H7 (cell line): Measurements from ENCODE around the gene ELP4. TPM values are rescaled to one million over a fixed set of nuclear protein-coding genes. Genes with fewer than 3 reads are reported as not detected.

Experiments used
- DNase-seq: peaks from one replicate; pipeline ENCODE4 v3.0.0; 2012
- H3K27me3 ChIP-seq: 2 replicates; pipeline ENCODE4 v1.6.0; 2011; ENCODE audit warnings: mild to moderate bottlenecking, low read length; ENCODE audit not compliant: control insufficient read depth, insufficient read depth
- H3K36me3 ChIP-seq: replicated peaks from 2 replicates; pipeline ENCODE4 v1.5.1; 2011; ENCODE audit warnings: low read length; ENCODE audit not compliant: control insufficient read depth, insufficient read depth
- H3K4me3 ChIP-seq: 2 replicates; pipeline ENCODE4 v1.5.1; 2011; ENCODE audit warnings: low read depth, mild to moderate bottlenecking, control low read depth, low read length, moderate library complexity; ENCODE audit not compliant: insufficient read depth
- total RNA-seq: library from RNA; depleted of rRNA; stranded (reverse); fragments of >200 nt; shearing (Covaris generic); gene quantifications from 2 replicates; pipeline ENCODE4 v1.2.3, GENCODE V29; 2014

ELP4 gene
- total RNA-seq, 1 experiment from 2014 or later: 28.0 TPM

- H3K36me3 ChIP-seq: no peaks in the 10 kb centered on the region
Observed at GRCh38 chr11:31598454-31598853, 88.9 kb downstream of the ELP4 start.

GRCh38 chr11:31601635-31602282 is 92.2 kb downstream of the ELP4 start:
- no peaks in the 10 kb centered on the region for H3K27me3 ChIP-seq
- no peaks in the 10 kb centered on the region for H3K36me3 ChIP-seq
- peak; percentile 9 for DNase-seq
- no peak overlapping the region for H3K4me3 ChIP-seq

More at GRCh38 chr11:31598454-31598853, 88.9 kb downstream of the ELP4 start:
- no peak for DNase-seq
- no peaks in the 10 kb centered on the region for H3K27me3 ChIP-seq
- no peak overlapping the region for H3K4me3 ChIP-seq

GRCh38 chr11:31606893-31607292 is 97.3 kb downstream of the ELP4 start:
- Histone ChIP-seq H3K4me3 (no peak overlapping the region), H3K27me3 (no peaks in the 10 kb centered on the region), H3K36me3 (no peaks in the 10 kb centered on the region)
- no peak for DNase-seq

DNA sequence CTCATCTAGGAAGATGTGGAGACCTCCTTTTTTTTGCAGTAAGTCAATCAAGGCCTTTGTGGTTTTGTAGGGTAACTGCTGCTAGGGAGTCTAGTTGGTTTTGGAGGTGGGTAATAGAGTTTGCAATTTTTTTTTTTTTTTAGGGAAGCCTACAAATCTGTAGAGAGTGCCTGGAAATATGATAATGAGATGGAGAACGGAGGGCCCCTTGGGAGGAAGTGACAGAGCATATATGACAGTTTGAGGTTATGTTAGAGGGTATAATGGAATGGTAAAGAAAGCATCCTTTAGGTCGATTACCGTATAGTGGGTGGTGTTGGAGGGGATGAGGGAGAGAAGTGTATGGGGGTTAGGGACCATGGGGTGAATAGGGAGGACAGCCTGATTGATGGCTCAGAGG is 98.3 kb downstream of the ELP4 start:
- DNase-seq: no peak
- Histone ChIP-seq H3K36me3 (no peaks in the 10 kb centered on the region), H3K27me3 (no peaks in the 10 kb centered on the region), H3K4me3 (no peak overlapping the region)

DNA sequence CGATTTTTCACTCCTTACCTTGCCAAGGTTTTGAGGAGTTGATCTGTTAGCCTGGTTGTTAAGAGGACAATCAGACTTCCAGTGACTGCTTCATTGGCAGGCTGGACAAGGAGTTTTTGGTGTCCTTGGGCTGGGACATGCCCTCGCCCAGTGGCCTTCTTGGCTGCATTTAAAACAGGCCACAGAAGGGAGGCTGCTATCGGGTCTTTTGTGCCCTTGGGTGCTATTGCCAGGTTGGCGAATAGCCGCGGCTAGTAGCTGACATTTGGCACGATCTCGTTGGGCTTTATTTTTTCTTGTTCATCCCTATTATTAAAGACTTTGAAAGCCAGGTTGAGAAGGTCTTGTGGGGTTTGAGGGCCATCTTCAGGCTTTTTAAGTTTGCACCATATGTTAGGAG is 99.4 kb downstream of the ELP4 start:
- Histone ChIP-seq H3K4me3 (no peak overlapping the region), H3K36me3 (no peaks in the 10 kb centered on the region), H3K27me3 (no peaks in the 10 kb centered on the region)
- DNase-seq: no peak

- no peak overlapping the region for H3K4me3 ChIP-seq
- no peaks in the 10 kb centered on the region for H3K36me3 ChIP-seq
- DNase-seq: no peak
- H3K27me3 ChIP-seq: no peaks in the 10 kb centered on the region
Observed at GRCh38 chr11:31610544-31610943, 101.0 kb downstream of the ELP4 start.

- no peaks in the 10 kb centered on the region for H3K36me3 ChIP-seq
- H3K4me3 ChIP-seq: no peak overlapping the region
- no peak for DNase-seq
- no peaks in the 10 kb centered on the region for H3K27me3 ChIP-seq
Observed at GRCh38 chr11:31617246-31617645, 107.7 kb downstream of the ELP4 start.

DNA sequence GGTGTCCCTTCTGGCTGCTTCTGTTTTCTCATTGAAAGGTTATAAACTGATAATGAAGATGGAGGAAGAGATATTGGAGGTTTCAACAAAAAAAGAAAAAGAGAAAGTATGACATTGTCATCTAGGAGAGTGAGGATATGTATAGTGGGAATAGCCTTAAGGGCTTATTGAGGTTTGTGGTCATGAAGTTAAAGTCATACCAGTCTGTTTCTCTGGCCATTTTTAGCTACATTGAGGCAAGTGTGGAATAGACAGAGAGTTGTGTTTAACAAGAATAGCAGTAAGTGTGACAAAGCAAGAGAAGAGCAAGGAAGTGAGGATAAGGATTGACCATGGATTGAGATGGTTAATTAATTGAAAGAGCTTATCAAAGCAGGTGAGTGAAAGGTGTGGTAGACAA is 110.4 kb downstream of the ELP4 start:
- Histone ChIP-seq H3K27me3 (no peaks in the 10 kb centered on the region), H3K4me3 (no peak overlapping the region), H3K36me3 (no peaks in the 10 kb centered on the region)
- no peak for DNase-seq

GRCh38 chr11:31620434-31620833 is 110.9 kb downstream of the ELP4 start:
- no peaks in the 10 kb centered on the region for H3K36me3 ChIP-seq
- no peak overlapping the region for H3K4me3 ChIP-seq
- H3K27me3 ChIP-seq: no peaks in the 10 kb centered on the region
- DNase-seq: no peak

GRCh38 chr11:31625868-31626267 is 116.3 kb downstream of the ELP4 start:
- Histone ChIP-seq H3K4me3 (no peak overlapping the region), H3K27me3 (no peaks in the 10 kb centered on the region), H3K36me3 (no peaks in the 10 kb centered on the region)
- no peak for DNase-seq

DNA sequence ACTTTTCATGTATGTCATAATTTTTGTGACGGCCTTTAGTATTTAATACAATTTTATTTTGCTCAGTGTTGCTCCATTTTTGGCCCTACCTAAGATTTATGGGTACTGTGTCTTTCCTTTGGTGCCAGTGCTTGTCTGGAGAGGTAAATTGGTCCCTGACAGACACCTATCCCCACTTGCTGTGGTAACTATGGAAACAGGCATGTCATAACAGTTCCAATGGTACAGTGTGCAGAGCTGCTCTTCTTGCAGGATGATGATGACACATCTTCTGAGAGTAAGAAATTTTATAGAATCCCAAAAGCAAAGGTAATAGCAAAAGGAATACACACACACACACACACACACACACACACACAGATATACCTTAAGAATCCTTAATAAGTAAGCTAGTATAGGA is 118.5 kb downstream of the ELP4 start:
- DNase-seq: no peak
- Histone ChIP-seq H3K4me3 (no peak overlapping the region), H3K36me3 (no peaks in the 10 kb centered on the region), H3K27me3 (no peaks in the 10 kb centered on the region)

DNA sequence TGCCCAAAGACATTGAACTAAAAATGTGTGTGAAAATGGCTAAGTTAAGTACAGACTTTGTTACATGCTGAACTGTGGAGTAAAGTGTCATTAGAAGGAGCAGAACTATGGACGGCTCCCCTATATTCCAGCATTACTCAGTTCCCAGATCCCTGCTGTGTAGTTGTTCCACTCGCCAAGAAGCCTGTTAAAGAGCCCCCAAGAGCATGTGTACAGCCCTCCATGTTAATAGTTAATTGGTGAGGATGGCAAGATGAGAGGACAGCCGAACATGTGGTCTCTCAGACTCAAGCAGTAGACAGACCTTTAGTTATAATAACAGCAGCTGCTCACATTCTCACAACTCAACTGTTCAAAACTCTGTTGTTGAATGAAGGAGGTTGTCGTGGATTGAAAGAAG is 127.4 kb downstream of the ELP4 start:
- DNase-seq: no peak
- H3K36me3 ChIP-seq: no peaks in the 10 kb centered on the region
- no peaks in the 10 kb centered on the region for H3K27me3 ChIP-seq
- no peak overlapping the region for H3K4me3 ChIP-seq

DNA sequence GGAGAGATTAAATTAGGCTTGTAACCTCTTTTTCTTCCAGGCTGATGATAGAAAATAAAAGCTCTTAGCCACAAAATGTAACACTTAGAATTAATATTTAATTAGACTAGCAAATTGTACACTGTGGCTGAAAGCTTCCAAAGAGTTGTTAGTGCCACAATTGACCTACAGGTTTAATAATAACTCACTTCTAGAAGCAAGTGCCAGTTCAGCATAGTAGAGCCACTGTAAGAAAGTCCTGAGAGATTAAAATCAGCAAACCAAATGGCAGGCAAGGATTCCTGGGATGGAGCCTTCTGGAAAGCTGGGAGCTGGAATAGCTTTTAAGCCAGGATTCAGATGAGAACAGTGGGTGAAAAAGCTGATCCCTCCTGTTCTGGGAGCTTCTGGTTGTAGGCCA is 131.0 kb downstream of the ELP4 start:
- H3K36me3 ChIP-seq: no peaks in the 10 kb centered on the region
- no peaks in the 10 kb centered on the region for H3K27me3 ChIP-seq
- DNase-seq: no peak
- H3K4me3 ChIP-seq: no peak overlapping the region

DNA sequence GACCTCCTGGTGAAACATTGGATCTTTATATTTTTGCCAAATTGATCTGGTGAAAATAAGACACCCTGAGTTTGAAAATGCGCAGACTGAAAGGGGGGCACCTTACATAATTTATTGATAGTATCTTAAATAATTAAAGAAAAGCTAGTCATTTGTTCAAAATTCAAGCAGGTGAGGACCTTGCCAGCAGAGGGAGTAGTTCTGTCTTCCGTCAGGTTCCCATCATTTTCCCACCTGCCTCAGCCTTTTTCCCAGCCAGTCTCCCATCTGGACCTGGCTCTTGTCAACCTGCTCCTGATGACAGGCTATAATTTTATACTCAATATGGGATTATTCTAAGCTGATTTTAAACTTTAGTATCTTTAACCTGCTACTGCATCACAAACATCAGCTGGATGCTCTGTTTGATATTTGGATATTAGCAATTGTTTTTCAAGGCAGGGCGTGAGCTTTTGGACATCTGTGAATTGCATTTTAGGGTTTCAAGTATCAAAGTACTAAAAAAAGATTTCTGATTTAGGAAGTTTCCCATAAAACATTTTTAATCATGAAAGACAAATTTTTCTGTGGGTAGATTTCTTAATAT is 132.0 kb downstream of the ELP4 start:
- Histone ChIP-seq H3K27me3 (no peaks in the 10 kb centered on the region), H3K36me3 (no peaks in the 10 kb centered on the region), H3K4me3 (no peak overlapping the region)
- peak; percentile 3 for DNase-seq

DNA sequence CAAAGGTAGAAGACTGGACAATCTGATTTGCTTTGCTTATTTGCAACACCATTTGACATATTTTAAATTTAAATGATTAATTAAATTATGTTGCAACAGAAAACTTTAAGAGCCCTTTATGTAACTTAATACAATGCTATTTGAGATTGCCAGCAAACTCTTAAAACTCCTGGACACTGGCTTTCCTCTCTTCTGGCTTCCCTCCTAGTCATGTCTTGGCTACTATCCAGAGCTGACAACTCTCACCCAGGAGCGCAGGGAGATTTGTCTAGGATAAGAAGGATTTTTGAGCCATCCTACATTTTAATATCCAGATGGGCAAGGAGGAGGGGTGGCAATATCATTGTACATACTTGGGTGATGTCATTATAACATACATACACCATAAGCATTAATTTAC is 134.3 kb downstream of the ELP4 start:
- no peaks in the 10 kb centered on the region for H3K36me3 ChIP-seq
- no peak for DNase-seq
- no peak overlapping the region for H3K4me3 ChIP-seq
- H3K27me3 ChIP-seq: no peaks in the 10 kb centered on the region

- no peak for DNase-seq
- Histone ChIP-seq H3K27me3 (no peaks in the 10 kb centered on the region), H3K36me3 (no peaks in the 10 kb centered on the region), H3K4me3 (no peak overlapping the region)
Observed at GRCh38 chr11:31645747-31646146, 136.2 kb downstream of the ELP4 start.
